Measurements from ENCODE around the gene RPS14.
"Not testable (repeated sequence)": the region's sequence is repeated elsewhere in the genome, so short reads cannot be mapped to it uniquely, and the experiment has no call there.

Gene RPS14

GRCh38 chr5:150428978-150429377 is 20.6 kb downstream of the RPS14 start:
- POLR2A ChIA-PET = interaction anchor here (1.2 kb wide), 1 partner anchor 20 kb away, joined by 3 read pairs; the partner anchor contains the start of gene RPS14
- CTCF ChIA-PET = no interaction called here
- TF ChIP-seq BHLHE40 (IDR thresholded peaks at IDR 0.05; ENCODE audit: borderline replicate concordance) (no peak), SP1 (IDR thresholded peaks at IDR 0.05) (no peak), TARDBP (IDR thresholded peaks at IDR 0.05) (no peak), FOXA1 (IDR thresholded peaks at IDR 0.05) (no peak), ELF4 (IDR thresholded peaks at IDR 0.05) (no peak), HDGF (IDR thresholded peaks at IDR 0.05; ENCODE audit: borderline replicate concordance) (no peak), NFRKB (IDR thresholded peaks at IDR 0.05) (no peak), FOXM1 (IDR thresholded peaks at IDR 0.05; ENCODE audit: borderline replicate concordance) (no peak), PKNOX1 (IDR thresholded peaks at IDR 0.05) (no peak), LEF1 (IDR thresholded peaks at IDR 0.05; ENCODE audit: borderline replicate concordance) (no peak), CTBP1 (IDR thresholded peaks at IDR 0.05; ENCODE audit: borderline replicate concordance) (no peak), ZNF384 (IDR thresholded peaks at IDR 0.05) (no peak)
- DNase-seq (ENCODE audit: extremely low spot score) = no peak

- ChIA-PET POLR2A (interaction anchor here (1.2 kb wide), 1 partner anchor 21 kb away, joined by 3 read pairs; the partner anchor contains the start of gene RPS14), CTCF (no interaction called here)
- TF ChIP-seq FOXM1 (IDR thresholded peaks at IDR 0.05; ENCODE audit: borderline replicate concordance) (no peak), ZNF384 (IDR thresholded peaks at IDR 0.05) (no peak), CTBP1 (IDR thresholded peaks at IDR 0.05; ENCODE audit: borderline replicate concordance) (no peak), L3MBTL2 (conservative IDR thresholded peaks at IDR 0.05) (no peak), SP1 (IDR thresholded peaks at IDR 0.05) (no peak), FOXK2 (IDR thresholded peaks at IDR 0.05) (no peak), LEF1 (IDR thresholded peaks at IDR 0.05; ENCODE audit: borderline replicate concordance) (no peak), ARNT (IDR thresholded peaks at IDR 0.05) (no peak), PKNOX1 (IDR thresholded peaks at IDR 0.05) (no peak), TARDBP (IDR thresholded peaks at IDR 0.05) (no peak)
- no peak for DNase-seq (ENCODE audit: extremely low spot score)
These were observed 21.2 kb downstream of the RPS14 start for GRCh38 chr5:150428106-150428876.

- DNase-seq (ENCODE audit: extremely low spot score); POLR2A ChIA-PET; CTCF ChIA-PET: not testable (repeated sequence)
These were observed 23.4 kb downstream of the RPS14 start for GRCh38 chr5:150426165-150426564.

- no peak for DNase-seq (ENCODE audit: extremely low spot score)
- POLR2A ChIA-PET = no interaction called here
- CTCF ChIA-PET = interaction anchor here (1.0 kb wide), 1 partner anchor 14 kb away, joined by 5 read pairs; no protein-coding TSS in a partner anchor
- no peak for TF ChIP-seq ARNT (IDR thresholded peaks at IDR 0.05)
These were observed 26.8 kb downstream of the RPS14 start for GRCh38 chr5:150422758-150423157.

GRCh38 chr5:150422075-150422474 is 27.5 kb downstream of the RPS14 start:
- POLR2A ChIA-PET = no interaction called here
- CTCF ChIA-PET = interaction anchor here (0.6 to 1.0 kb wide), 2 partner anchors 14 to 194 kb away, joined by 3 to 5 read pairs; no protein-coding TSS in a partner anchor
- no peak for TF ChIP-seq NFRKB (IDR thresholded peaks at IDR 0.05)
- TF ChIP-seq SP1 (IDR thresholded peaks at IDR 0.05) = no peak
- TF ChIP-seq CTBP1 (IDR thresholded peaks at IDR 0.05; ENCODE audit: borderline replicate concordance) = no peak
- TF ChIP-seq TARDBP (IDR thresholded peaks at IDR 0.05) = no peak
- no peak for TF ChIP-seq ARNT (IDR thresholded peaks at IDR 0.05)
- no peak for TF ChIP-seq SUZ12 (IDR thresholded peaks at IDR 0.05)
- TF ChIP-seq FOXM1 (IDR thresholded peaks at IDR 0.05; ENCODE audit: borderline replicate concordance) = no peak
- DNase-seq (ENCODE audit: extremely low spot score) = no peak

- no peak for DNase-seq (ENCODE audit: extremely low spot score)
- POLR2A ChIA-PET = no interaction called here
- CTCF ChIA-PET = no interaction called here
- TF ChIP-seq LEF1 (IDR thresholded peaks at IDR 0.05; ENCODE audit: borderline replicate concordance) (no peak), L3MBTL2 (conservative IDR thresholded peaks at IDR 0.05) (no peak), ARNT (IDR thresholded peaks at IDR 0.05) (no peak), ELF4 (IDR thresholded peaks at IDR 0.05) (no peak), SP1 (IDR thresholded peaks at IDR 0.05) (no peak), SUZ12 (IDR thresholded peaks at IDR 0.05) (no peak), NFRKB (IDR thresholded peaks at IDR 0.05) (no peak), HDGF (IDR thresholded peaks at IDR 0.05; ENCODE audit: borderline replicate concordance) (no peak), BHLHE40 (IDR thresholded peaks at IDR 0.05; ENCODE audit: borderline replicate concordance) (no peak), ZNF384 (IDR thresholded peaks at IDR 0.05) (no peak), FOXK2 (IDR thresholded peaks at IDR 0.05) (no peak), FOXM1 (IDR thresholded peaks at IDR 0.05; ENCODE audit: borderline replicate concordance) (no peak), CTBP1 (IDR thresholded peaks at IDR 0.05; ENCODE audit: borderline replicate concordance) (no peak), TARDBP (IDR thresholded peaks at IDR 0.05) (no peak), FOXA1 (IDR thresholded peaks at IDR 0.05) (no peak), PKNOX1 (IDR thresholded peaks at IDR 0.05) (no peak)
These were observed 29.8 kb downstream of the RPS14 start for GRCh38 chr5:150419630-150420270.

GRCh38 chr5:150413902-150414790 is 35.4 kb downstream of the RPS14 start:
- ChIA-PET CTCF (interaction anchor here (0.6 kb wide), 1 partner anchor 242 kb away, joined by 5 read pairs; no protein-coding TSS in a partner anchor), POLR2A (interaction anchor here (1.4 kb wide), 1 partner anchor 287 kb away, joined by 3 read pairs; the partner anchor contains the start of gene RBM22)
- not testable (repeated sequence) for DNase-seq (ENCODE audit: extremely low spot score)

All from HEK293T (cell line).